Calu3 (cell line): ENCODE data around the gene U2AF1. TPM values are rescaled to one million over a fixed set of nuclear protein-coding genes. Genes with fewer than 3 reads are reported as not detected.
"Not testable (repeated sequence)": the region's sequence is repeated elsewhere in the genome, so short reads cannot be mapped to it uniquely, and the experiment has no call there.

Experiments
- BruUV-seq: library from RNA; stranded (reverse); fragments of 400-500 nt; replicated peaks from 2 replicates; lab custom pipeline; 2021; lab: Mats Ljungman, UMichigan
- CTCF ChIA-PET: fragments of 300-600 bp; sonication (Branson Sonifier 250); formaldehyde crosslinking; loops from one replicate; lab custom pipeline; 2022; ENCODE audit warnings: antibody characterized with exemption; lab: Charles Lee
- DNase-seq: peaks from one replicate; pipeline ENCODE4 v3.0.0; 2022
- H3K27ac Mint-ChIP-seq: one replicate; pipeline ENCODE4 v1.8.0; 2022; ENCODE audit warnings: mixed read lengths; ENCODE audit not compliant: unreplicated experiment
- H3K27me3 Mint-ChIP-seq: one replicate; pipeline ENCODE4 v1.8.0; 2022; ENCODE audit warnings: mixed read lengths; ENCODE audit not compliant: unreplicated experiment
- H3K36me3 Mint-ChIP-seq: one replicate; pipeline ENCODE4 v1.8.0; 2022; ENCODE audit warnings: mild to moderate bottlenecking, moderate library complexity, mixed read lengths; ENCODE audit not compliant: insufficient read depth, unreplicated experiment
- H3K4me1 Mint-ChIP-seq: one replicate; pipeline ENCODE4 v1.8.0; 2022; ENCODE audit warnings: mild to moderate bottlenecking, low read depth, mixed read lengths; ENCODE audit not compliant: unreplicated experiment
- H3K4me3 Mint-ChIP-seq: one replicate; pipeline ENCODE4 v1.8.0; 2022; ENCODE audit warnings: mild to moderate bottlenecking, low read depth, moderate library complexity, mixed read lengths; ENCODE audit not compliant: unreplicated experiment
- H3K9me3 Mint-ChIP-seq: one replicate; pipeline ENCODE4 v1.8.0; 2022; ENCODE audit warnings: low read depth, mixed read lengths; ENCODE audit not compliant: unreplicated experiment
- intact Hi-C: fragments of 100-400 bp; cut with micrococcal nuclease; formaldehyde crosslinking; loops from one replicate; pipeline ENCODE4 v1.10.0; 2022; ENCODE audit not compliant: unreplicated experiment
- total RNA-seq: library from RNA; stranded (reverse); gene quantifications from 2 replicates; pipeline ENCODE4 v1.2.3, GENCODE V29; 2022

Gene U2AF1
- total RNA-seq, 1 experiment from 2014 or later = 22.9 TPM

DNA sequence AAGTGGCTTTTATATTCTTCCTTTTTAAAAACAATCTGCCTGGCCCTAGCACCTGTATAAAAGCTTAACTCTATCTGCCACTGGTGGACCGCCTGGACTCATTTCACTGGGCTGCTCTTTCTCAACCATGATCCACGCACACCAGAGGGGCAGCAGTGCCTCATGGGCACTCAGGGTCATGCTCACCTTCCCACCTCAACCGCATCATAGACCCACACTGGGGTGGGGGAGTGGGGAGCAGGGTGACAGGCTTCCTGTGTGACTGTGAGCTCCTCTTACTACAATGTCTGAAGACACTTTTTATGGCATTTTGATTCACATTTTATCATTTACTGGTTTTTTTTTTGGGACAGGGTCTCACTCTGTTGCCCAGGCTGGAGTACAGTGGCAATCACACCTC is 16.4 kb downstream of the U2AF1 start:
- H3K36me3 Mint-ChIP-seq, BruUV-seq, H3K27me3 Mint-ChIP-seq, DNase-seq, CTCF ChIA-PET, H3K27ac Mint-ChIP-seq, intact Hi-C loops, H3K9me3 Mint-ChIP-seq, H3K4me3 Mint-ChIP-seq, H3K4me1 Mint-ChIP-seq: not testable (repeated sequence)

- H3K36me3 Mint-ChIP-seq, CTCF ChIA-PET, H3K4me1 Mint-ChIP-seq, H3K9me3 Mint-ChIP-seq, H3K4me3 Mint-ChIP-seq, H3K27ac Mint-ChIP-seq, DNase-seq, intact Hi-C loops, H3K27me3 Mint-ChIP-seq: not testable (repeated sequence)
- BruUV-seq = TSS peak; percentile 44
Measured at GRCh38 chr21:43089463-43089862, 17.9 kb downstream of the U2AF1 start.

GRCh38 chr21:43082587-43083300 is 24.6 kb downstream of the U2AF1 start:
- intact Hi-C loops, H3K36me3 Mint-ChIP-seq, H3K27me3 Mint-ChIP-seq, CTCF ChIA-PET, H3K4me1 Mint-ChIP-seq, H3K9me3 Mint-ChIP-seq, H3K27ac Mint-ChIP-seq, DNase-seq, H3K4me3 Mint-ChIP-seq, BruUV-seq: not testable (repeated sequence)

- CTCF ChIA-PET, intact Hi-C loops, H3K4me3 Mint-ChIP-seq, H3K36me3 Mint-ChIP-seq, H3K27me3 Mint-ChIP-seq, H3K4me1 Mint-ChIP-seq, BruUV-seq, H3K27ac Mint-ChIP-seq, DNase-seq, H3K9me3 Mint-ChIP-seq: not testable (repeated sequence)
Measured at GRCh38 chr21:43076643-43077042, 30.7 kb downstream of the U2AF1 start.

DNA sequence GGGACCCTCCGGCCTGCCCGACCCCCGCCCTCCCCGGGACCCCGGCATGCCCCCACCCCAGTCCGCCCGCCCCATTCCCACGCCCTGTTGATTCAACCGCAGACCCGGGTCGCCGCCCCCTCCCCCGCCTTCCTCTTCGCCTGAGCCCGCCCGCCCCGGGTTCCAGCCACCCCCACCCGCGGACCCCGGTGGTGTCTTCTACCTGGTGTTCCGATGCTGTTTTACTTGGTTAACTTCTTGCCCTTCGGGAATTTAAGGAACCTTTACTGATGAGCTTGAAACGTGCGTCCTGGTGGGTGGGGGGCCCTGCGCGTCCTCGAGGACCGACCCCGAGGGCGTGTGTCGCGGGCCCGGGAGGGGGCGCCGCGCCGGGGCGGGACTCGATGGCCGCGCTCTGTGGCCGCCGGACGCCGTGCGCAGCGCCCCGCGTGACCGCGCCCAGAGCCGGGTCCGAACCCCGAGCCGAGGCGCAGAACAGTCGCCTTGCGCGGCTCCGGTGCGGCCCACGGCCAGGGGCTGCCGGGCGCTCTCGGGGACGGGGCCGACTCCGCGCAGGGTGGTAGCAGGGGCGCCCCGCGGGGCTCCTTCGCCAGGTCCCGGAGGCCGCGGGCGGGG is 31.2 kb downstream of the U2AF1 start:
- H3K27me3 Mint-ChIP-seq, H3K9me3 Mint-ChIP-seq, H3K4me1 Mint-ChIP-seq, H3K27ac Mint-ChIP-seq, H3K36me3 Mint-ChIP-seq, DNase-seq, intact Hi-C loops, H3K4me3 Mint-ChIP-seq, CTCF ChIA-PET, BruUV-seq: not testable (repeated sequence)

GRCh38 chr21:43075170-43076022 is 32.0 kb downstream of the U2AF1 start, which contains the start of gene CBS:
Gene CBS, minus strand, starts transcription at chr21:43075835. Its CDS starts 3,642 bp downstream, at chr21:43072193.
- H3K4me3 Mint-ChIP-seq, H3K4me1 Mint-ChIP-seq, H3K27ac Mint-ChIP-seq, DNase-seq, CTCF ChIA-PET, intact Hi-C loops, H3K27me3 Mint-ChIP-seq, H3K9me3 Mint-ChIP-seq, H3K36me3 Mint-ChIP-seq: not testable (repeated sequence)
- TSS peak; percentile 31 for BruUV-seq

- H3K4me1 Mint-ChIP-seq, CTCF ChIA-PET, H3K27me3 Mint-ChIP-seq, H3K4me3 Mint-ChIP-seq, H3K27ac Mint-ChIP-seq, H3K9me3 Mint-ChIP-seq, DNase-seq, intact Hi-C loops, H3K36me3 Mint-ChIP-seq, BruUV-seq: not testable (repeated sequence)
Measured at GRCh38 chr21:43074401-43075169, 32.8 kb downstream of the U2AF1 start.

- H3K9me3 Mint-ChIP-seq, intact Hi-C loops, DNase-seq, H3K27ac Mint-ChIP-seq, H3K4me1 Mint-ChIP-seq, H3K36me3 Mint-ChIP-seq, H3K4me3 Mint-ChIP-seq, CTCF ChIA-PET, BruUV-seq, H3K27me3 Mint-ChIP-seq: not testable (repeated sequence)
Measured at GRCh38 chr21:43072742-43073141, 34.6 kb downstream of the U2AF1 start.

GRCh38 chr21:43069682-43070081 is 37.7 kb downstream of the U2AF1 start:
- H3K4me3 Mint-ChIP-seq, H3K27ac Mint-ChIP-seq, intact Hi-C loops, CTCF ChIA-PET, H3K27me3 Mint-ChIP-seq, H3K36me3 Mint-ChIP-seq, BruUV-seq, H3K4me1 Mint-ChIP-seq, H3K9me3 Mint-ChIP-seq, DNase-seq: not testable (repeated sequence)
